ENCODE results near the gene JAK1.

DNA sequence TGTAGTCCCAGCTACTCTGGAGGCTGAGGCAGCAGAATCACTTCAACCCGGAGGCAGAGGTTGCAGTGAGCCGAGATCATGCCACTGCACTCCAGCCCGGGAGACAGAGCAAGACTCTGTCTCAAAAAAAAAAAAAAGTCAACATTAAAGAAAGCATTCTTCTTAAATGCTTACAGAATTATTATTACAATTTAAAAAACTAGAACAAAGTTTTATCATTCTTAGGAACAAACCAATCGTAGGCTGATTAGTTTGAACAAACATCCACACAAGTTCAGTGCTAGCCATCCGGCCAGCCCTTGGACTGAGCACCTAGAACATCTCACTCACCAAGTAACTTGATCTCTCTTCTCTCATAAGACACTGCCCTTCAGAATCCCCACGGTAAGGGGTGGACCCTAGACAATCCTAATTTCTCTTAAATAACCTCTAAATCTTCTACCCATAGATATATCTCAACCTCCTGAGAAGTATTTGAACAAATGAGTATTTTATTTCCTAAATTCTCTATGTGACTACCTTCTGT is 16.0 kb downstream of the JAK1 start:
- TF ChIP-seq, protein P1, sequence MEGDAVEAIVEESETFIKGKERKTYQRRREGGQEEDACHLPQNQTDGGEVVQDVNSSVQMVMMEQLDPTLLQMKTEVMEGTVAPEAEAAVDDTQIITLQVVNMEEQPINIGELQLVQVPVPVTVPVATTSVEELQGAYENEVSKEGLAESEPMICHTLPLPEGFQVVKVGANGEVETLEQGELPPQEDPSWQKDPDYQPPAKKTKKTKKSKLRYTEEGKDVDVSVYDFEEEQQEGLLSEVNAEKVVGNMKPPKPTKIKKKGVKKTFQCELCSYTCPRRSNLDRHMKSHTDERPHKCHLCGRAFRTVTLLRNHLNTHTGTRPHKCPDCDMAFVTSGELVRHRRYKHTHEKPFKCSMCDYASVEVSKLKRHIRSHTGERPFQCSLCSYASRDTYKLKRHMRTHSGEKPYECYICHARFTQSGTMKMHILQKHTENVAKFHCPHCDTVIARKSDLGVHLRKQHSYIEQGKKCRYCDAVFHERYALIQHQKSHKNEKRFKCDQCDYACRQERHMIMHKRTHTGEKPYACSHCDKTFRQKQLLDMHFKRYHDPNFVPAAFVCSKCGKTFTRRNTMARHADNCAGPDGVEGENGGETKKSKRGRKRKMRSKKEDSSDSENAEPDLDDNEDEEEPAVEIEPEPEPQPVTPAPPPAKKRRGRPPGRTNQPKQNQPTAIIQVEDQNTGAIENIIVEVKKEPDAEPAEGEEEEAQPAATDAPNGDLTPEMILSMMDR (IDR thresholded peaks at IDR 0.05; ENCODE audit: low read length): no peak
- no peak for TF ChIP-seq EZH2 (optimal IDR thresholded peaks at IDR 0.05; ENCODE audit: low read depth, low read length)
- no peak for TF ChIP-seq EZH2phosphoT487 (IDR thresholded peaks at IDR 0.05; ENCODE audit: low read length)

All from MM.1S (cell line).